HAP-1 (cell line): Measurements from ENCODE around the gene FAM118B.

Experiments
- DNase-seq, 2 experiments: peaks; one replicate each; pipeline ENCODE4 v3.0.0-alpha.2; 2016 to 2020; ENCODE audit warnings: low spot score in 2 of 2
- H3K27me3 ChIP-seq: fragments of 250-450 bp; sonication (Bioruptor Pico); 2 replicates; pipeline ENCODE4 v1.5.1; 2020; ENCODE audit warnings: low read depth, mild to moderate bottlenecking, moderate library complexity
- H3K36me3 ChIP-seq: fragments of 250-450 bp; sonication (Bioruptor Pico); replicated peaks from 2 replicates; pipeline ENCODE4 v1.5.1; 2020; ENCODE audit warnings: mild to moderate bottlenecking
- H3K4me1 ChIP-seq: fragments of 250-450 bp; sonication (Bioruptor Pico); 2 replicates; pipeline ENCODE4 v1.5.1; 2020; ENCODE audit warnings: mild to moderate bottlenecking
- H3K4me3 ChIP-seq: fragments of 250-450 bp; sonication (Bioruptor Pico); 2 replicates; pipeline ENCODE4 v1.5.1; 2020; ENCODE audit warnings: mild to moderate bottlenecking, moderate library complexity
- H3K9me3 ChIP-seq: fragments of 250-450 bp; sonication (Bioruptor Pico); 2 replicates; pipeline ENCODE4 v1.5.1; 2020; ENCODE audit warnings: mild to moderate bottlenecking, moderate library complexity
- in situ Hi-C: fragments of 300-500 bp; cut with MboI; formaldehyde crosslinking; loops from 3 replicates; pipeline ENCODE4 v1.14.3; 2020; ENCODE audit warnings: low sequenced_read_pairs, inconsistent platforms, mixed read lengths

The FAM118B gene

GRCh38 chr11:126193038-126193478 lies 18.5 kb upstream of the FAM118B start:
- Histone ChIP-seq H3K4me3 (no peak overlapping the region), H3K4me1 (no peaks in the 10 kb centered on the region), H3K27me3 (no peaks in the 10 kb centered on the region), H3K36me3 (peaks cover 22% of the 10 kb centered on the region), H3K9me3 (no peaks in the 10 kb centered on the region)
- DNase-seq, result no peak
- in situ Hi-C loops, result no loop called here

- Histone ChIP-seq H3K36me3 (peaks cover 33% of the 10 kb centered on the region), H3K27me3 (no peaks in the 10 kb centered on the region), H3K9me3 (no peaks in the 10 kb centered on the region), H3K4me1 (no peaks in the 10 kb centered on the region), H3K4me3 (no peak overlapping the region)
- in situ Hi-C loops, result no loop called here
- peak; percentile 55 to 70 for DNase-seq
These were observed 17.4 kb upstream of the FAM118B start for GRCh38 chr11:126194121-126194543.

GRCh38 chr11:126195119-126195518 lies 16.5 kb upstream of the FAM118B start:
- H3K9me3 ChIP-seq, result no peaks in the 10 kb centered on the region
- H3K4me1 ChIP-seq, result no peaks in the 10 kb centered on the region
- H3K4me3 ChIP-seq, result no peak overlapping the region
- in situ Hi-C loops, result no loop called here
- no peak for DNase-seq
- no peaks in the 10 kb centered on the region for H3K27me3 ChIP-seq
- H3K36me3 ChIP-seq, result peaks cover 41% of the 10 kb centered on the region

GRCh38 chr11:126197277-126197939 lies 14.2 kb upstream of the FAM118B start:
- Histone ChIP-seq H3K27me3 (no peaks in the 10 kb centered on the region), H3K9me3 (no peaks in the 10 kb centered on the region), H3K4me3 (no peak overlapping the region), H3K4me1 (no peaks in the 10 kb centered on the region), H3K36me3 (peaks cover 55% of the 10 kb centered on the region)
- in situ Hi-C loops, result no loop called here
- no peak for DNase-seq

- Histone ChIP-seq H3K36me3 (peaks cover 63% of the 10 kb centered on the region), H3K4me3 (no peak overlapping the region), H3K9me3 (no peaks in the 10 kb centered on the region), H3K27me3 (no peaks in the 10 kb centered on the region), H3K4me1 (no peaks in the 10 kb centered on the region)
- DNase-seq, result no peak
- in situ Hi-C loops, result no loop called here
These were observed 12.9 kb upstream of the FAM118B start for GRCh38 chr11:126198648-126199047.

- Histone ChIP-seq H3K4me3 (no peak overlapping the region), H3K36me3 (peaks cover 82% of the 10 kb centered on the region), H3K9me3 (no peaks in the 10 kb centered on the region), H3K4me1 (no peaks in the 10 kb centered on the region), H3K27me3 (no peaks in the 10 kb centered on the region)
- in situ Hi-C loops, result loop anchor here (25.0 kb wide), 1 partner anchor 566 kb away; the partner anchor contains the start of gene CHEK1
- DNase-seq, result no peak
These were observed 8.8 kb upstream of the FAM118B start for GRCh38 chr11:126202646-126203359.

- no peaks in the 10 kb centered on the region for H3K9me3 ChIP-seq
- peaks cover 79% of the 10 kb centered on the region for H3K36me3 ChIP-seq
- H3K4me1 ChIP-seq, result no peaks in the 10 kb centered on the region
- no peak overlapping the region for H3K4me3 ChIP-seq
- no peak for DNase-seq
- in situ Hi-C loops, result loop anchor here (25.0 kb wide), 1 partner anchor 568 kb away; the partner anchor contains the start of gene CHEK1
- no peaks in the 10 kb centered on the region for H3K27me3 ChIP-seq
These were observed 6.2 kb upstream of the FAM118B start for GRCh38 chr11:126205359-126205758.

- in situ Hi-C loops, result loop anchor here (25.0 kb wide), 1 partner anchor 571 kb away; the partner anchor contains the start of gene CHEK1
- Histone ChIP-seq H3K9me3 (no peaks in the 10 kb centered on the region), H3K4me3 (no peak overlapping the region), H3K4me1 (peaks cover 7% of the 10 kb centered on the region; the same call in 1 of the 2 replicates), H3K36me3 (peaks cover 61% of the 10 kb centered on the region), H3K27me3 (no peaks in the 10 kb centered on the region)
- no peak for DNase-seq
These were observed 3.7 kb upstream of the FAM118B start for GRCh38 chr11:126207896-126208295.

- H3K4me1 ChIP-seq, result peaks cover 9% of the 10 kb centered on the region; the same call in 1 of the 2 replicates
- no peaks in the 10 kb centered on the region for H3K9me3 ChIP-seq
- peak overlapping the region; percentile 100 for H3K4me3 ChIP-seq
- in situ Hi-C loops, result loop anchor here (25.0 kb wide), 1 partner anchor 574 kb away; the partner anchor contains the start of gene CHEK1
- H3K27me3 ChIP-seq, result no peaks in the 10 kb centered on the region
- no peak for DNase-seq
- peaks cover 32% of the 10 kb centered on the region for H3K36me3 ChIP-seq
These were observed 729 bp upstream of the FAM118B start for GRCh38 chr11:126210871-126211235.

GRCh38 chr11:126212089-126212660 lies 593 bp downstream of the FAM118B start:
- H3K4me1 ChIP-seq, result peaks cover 9% of the 10 kb centered on the region; the same call in 1 of the 2 replicates
- peak overlapping the region; percentile 100 for H3K4me3 ChIP-seq
- H3K36me3 ChIP-seq, result peaks cover 21% of the 10 kb centered on the region
- DNase-seq, result no peak
- no peaks in the 10 kb centered on the region for H3K9me3 ChIP-seq
- H3K27me3 ChIP-seq, result no peaks in the 10 kb centered on the region
- in situ Hi-C loops, result loop anchor here (25.0 kb wide), 1 partner anchor 575 kb away; the partner anchor contains the start of gene CHEK1

- Histone ChIP-seq H3K36me3 (peaks cover 3% of the 10 kb centered on the region), H3K4me1 (peaks cover 9% of the 10 kb centered on the region; the same call in 1 of the 2 replicates), H3K4me3 (no peak overlapping the region), H3K27me3 (no peaks in the 10 kb centered on the region), H3K9me3 (no peaks in the 10 kb centered on the region)
- no peak for DNase-seq
- in situ Hi-C loops, result loop anchor here (25.0 kb wide), 1 partner anchor 577 kb away; the partner anchor contains the start of gene CHEK1
These were observed 2.9 kb downstream of the FAM118B start for GRCh38 chr11:126214441-126214840.

GRCh38 chr11:126214841-126215240 lies 3.3 kb downstream of the FAM118B start:
- no peak overlapping the region for H3K4me3 ChIP-seq
- H3K36me3 ChIP-seq, result no peaks in the 10 kb centered on the region; the same call in 1 of the 2 replicates
- in situ Hi-C loops, result loop anchor here (25.0 kb wide), 1 partner anchor 578 kb away; the partner anchor contains the start of gene CHEK1
- no peaks in the 10 kb centered on the region for H3K27me3 ChIP-seq
- H3K4me1 ChIP-seq, result peaks cover 9% of the 10 kb centered on the region; the same call in 1 of the 2 replicates
- no peak for DNase-seq
- H3K9me3 ChIP-seq, result no peaks in the 10 kb centered on the region

GRCh38 chr11:126216526-126217305 lies 5.1 kb downstream of the FAM118B start:
- Histone ChIP-seq H3K36me3 (no peaks in the 10 kb centered on the region), H3K9me3 (no peaks in the 10 kb centered on the region), H3K4me3 (no peak overlapping the region), H3K4me1 (peaks cover 7% of the 10 kb centered on the region; the same call in 1 of the 2 replicates), H3K27me3 (no peaks in the 10 kb centered on the region)
- in situ Hi-C loops, result loop anchor here (25.0 kb wide), 1 partner anchor 579 kb away; the partner anchor contains the start of gene CHEK1
- no peak for DNase-seq
